ENCODE measurements around the gene LINC01488. TPM values are rescaled to one million over a fixed set of nuclear protein-coding genes. Genes with fewer than 3 reads are reported as not detected.

The LINC01488 gene
- total RNA-seq, 1 experiment from 2014 or later, result not detected

- RAD21 ChIA-PET (ENCODE audit: low non-redundant PET in 1 of 2, low total read pairs in 2 of 2, uncharacterized antibody in 2 of 2, unreplicated experiment in 2 of 2), result no interaction called here
- Histone ChIP-seq H3K79me2 (ENCODE audit: insufficient read depth, low read length) (no peaks in the 10 kb centered on the region), H4K20me1 (ENCODE audit: insufficient read depth) (no peaks in the 10 kb centered on the region), H3K9me3 (ENCODE audit: control insufficient read depth in 1 of 2, insufficient read depth in 1 of 2, low read depth in 1 of 2, low read length in 2 of 2) (no peaks in the 10 kb centered on the region), H3K27ac (ENCODE audit: low read depth, low read length) (no peak overlapping the region), H3K4me2 (ENCODE audit: low read length) (no peak overlapping the region), H3K9ac (ENCODE audit: low read length) (no peak overlapping the region), H3K9me2 (ENCODE audit: insufficient read depth) (no peaks in the 10 kb centered on the region), H3K4me1 (ENCODE audit: control insufficient read depth in 1 of 2, insufficient read depth in 2 of 2, low read length in 2 of 2) (no peaks in the 10 kb centered on the region), H3K4me3 (replicated peaks in 1 of 2; ENCODE audit: low read depth in 1 of 2, low read length in 2 of 2) (no peak overlapping the region), H2AFZ (ENCODE audit: low read depth, low read length, poor library complexity, severe bottlenecking) (no peak overlapping the region), H3K27me3 (ENCODE audit: insufficient read depth, low read length) (no peaks in the 10 kb centered on the region), H3K36me3 (ENCODE audit: control insufficient read depth in 1 of 2, insufficient read depth in 2 of 2, low read length in 2 of 2) (no peaks in the 10 kb centered on the region)
- CTCF ChIA-PET, result no interaction called here
- POLR2A ChIA-PET, result no interaction called here
- intact Hi-C loops (cut with micrococcal nuclease), result no loop called here
- BruUV-seq (replicated peaks), result no TSS peak
- DNase-seq (ENCODE audit: low read depth, low spot score) (no peak), ATAC-seq (no peak)
- TF ChIP-seq ZNF274 (IDR thresholded peaks at IDR 0.05; ENCODE audit: low read depth, low read length), result no peak
- TF ChIP-seq TCF7L2 (IDR thresholded peaks at IDR 0.05; ENCODE audit: borderline replicate concordance, extremely low read depth, insufficient read depth, insufficient read length), result no peak
- no peak for TF ChIP-seq SIN3A (IDR thresholded peaks at IDR 0.05; ENCODE audit: low read depth)
- no peak for TF ChIP-seq CBX3 (IDR thresholded peaks at IDR 0.05; ENCODE audit: low read depth)
- TF ChIP-seq EZH2phosphoT487 (IDR thresholded peaks at IDR 0.05; ENCODE audit: borderline replicate concordance), result no peak
- no peak for TF ChIP-seq ZFX (IDR thresholded peaks at IDR 0.05)
- no peak for TF ChIP-seq ZBTB33 (IDR thresholded peaks at IDR 0.05; ENCODE audit: extremely low read depth, insufficient replicate concordance, low read length)
- no peak for TF ChIP-seq SRF (IDR thresholded peaks at IDR 0.05; ENCODE audit: low read depth)
- TF ChIP-seq JUND (IDR thresholded peaks at IDR 0.05), result no peak
Measured at GRCh38 chr11:69531717-69532088, 50.2 kb downstream of the LINC01488 start.
